ENCODE data around the gene DDX43. TPM values are rescaled to one million over a fixed set of nuclear protein-coding genes. Genes with fewer than 3 reads are reported as not detected.

DDX43 gene
- polyA plus RNA-seq, 1 of the 3 experiments (the other 2 are of a cell fraction) = not detected

DNA sequence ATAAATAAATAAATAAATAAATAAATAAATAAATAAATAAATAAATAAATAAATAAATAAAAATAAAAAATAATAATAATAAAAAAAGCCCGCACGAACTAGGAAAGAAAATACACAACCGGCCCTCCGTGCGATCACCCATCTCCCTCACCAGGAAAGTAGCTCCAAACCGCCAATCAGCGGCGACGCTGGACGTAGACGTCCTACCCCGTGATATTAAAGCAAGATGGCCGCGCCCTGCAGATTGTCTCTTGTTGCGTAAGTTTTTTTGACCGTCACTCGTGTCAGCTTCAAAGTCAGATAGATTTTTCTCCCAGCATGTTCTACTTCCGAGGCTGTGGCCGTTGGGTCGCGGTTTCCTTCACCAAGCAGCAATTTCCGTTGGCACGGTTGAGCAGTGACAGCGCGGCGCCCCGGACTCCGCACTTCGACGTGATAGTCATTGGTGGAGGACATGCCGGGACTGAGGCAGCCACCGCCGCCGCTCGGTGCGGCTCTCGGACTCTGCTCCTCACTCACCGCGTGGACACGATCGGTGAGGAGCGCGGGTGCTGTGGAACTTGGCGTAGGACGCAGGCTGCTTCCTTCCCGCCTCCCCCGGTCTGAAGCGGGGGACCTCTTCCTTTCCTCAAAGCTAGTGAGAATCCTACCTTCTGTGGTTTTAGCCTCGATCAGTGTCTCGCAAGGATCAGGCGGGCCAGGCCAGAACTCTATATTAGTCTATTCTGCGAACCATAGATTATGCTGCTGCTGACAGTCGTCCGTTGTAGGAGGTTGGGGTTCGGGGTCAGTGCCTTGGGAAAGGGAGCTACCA, 67.1 kb downstream of the DDX43 start, which contains the start of gene MTO1:
Gene MTO1, plus strand, starts transcription at position 201 of the 814 bp plus-strand sequence. Its CDS starts 118 bp downstream, at position 319.
- Histone ChIP-seq H3K9ac (peak within 1 kb of the TSS; percentile 95), H3F3A (replicated peaks; ENCODE audit: insufficient read depth) (peaks cover 7% of the 10 kb centered on the region), H3K27ac (ENCODE audit: low read depth in 2 of 2, low read length in 1 of 2) (peak within 1 kb of the TSS; percentile 84 to 94), H3K27me3 (ENCODE audit: insufficient read depth) (no peaks in the 10 kb centered on the region), H2AFZ (ENCODE audit: low read depth) (peak within 1 kb of the TSS; percentile 96), H3K4me1 (ENCODE audit: control insufficient read depth in 1 of 2, insufficient read depth in 2 of 2, low read depth in 1 of 2, low read length in 1 of 2) (no peaks in the 10 kb centered on the region; a peak in 1 of 4 replicates), H3K36me3 (replicated peaks in 1 of 2; ENCODE audit: control insufficient read depth in 1 of 2, insufficient read depth in 2 of 2, low read length in 1 of 2) (peaks cover 5 to 10% of the 10 kb centered on the region in 2 experiments), H3K9me2 (no peaks in the 10 kb centered on the region), H4K20me1 (ENCODE audit: insufficient read depth) (no peaks in the 10 kb centered on the region), H3K4me3 (ENCODE audit: low read depth in 2 of 2, low read length in 1 of 2) (peak within 1 kb of the TSS; percentile 82 to 99), H3K4me2 (peak within 1 kb of the TSS; percentile 87), H3K79me2 (ENCODE audit: insufficient read depth) (peaks cover 41% of the 10 kb centered on the region), H3K9me3 (no peaks in the 10 kb centered on the region)
- CTCF ChIA-PET = interaction anchor here (1.0 to 1.4 kb wide), 9 partner anchors 10 to 192 kb away, joined by 3 to 5 read pairs (median 4); partner anchors contain the start of gene SLC17A5
- TF ChIP-seq TAF1 (IDR thresholded peaks at IDR 0.05; ENCODE audit: borderline replicate concordance, low read depth, low read length) (peak; percentile 82), MXI1 (IDR thresholded peaks at IDR 0.05; ENCODE audit: low read depth, low read length) (peak; percentile 91), TCF12 (IDR thresholded peaks at IDR 0.05) (0 out of 2 replicates have a peak, but pooled peaks have one; percentile 11), NFIC (IDR thresholded peaks at IDR 0.05; ENCODE audit: borderline replicate concordance) (no peak), ELF1 (IDR thresholded peaks at IDR 0.05) (no peak), EZH2phosphoT487 (IDR thresholded peaks at IDR 0.05; ENCODE audit: borderline replicate concordance, low read depth) (no peak), POLR2AphosphoS5 (IDR thresholded peaks at IDR 0.05; ENCODE audit: low read depth, low read length) (peak; percentile 89), RAD21 (IDR thresholded peaks at IDR 0.05; ENCODE audit: low read length) (no peak), EP300 (IDR thresholded peaks at IDR 0.05; ENCODE audit: borderline replicate concordance in 1 of 2, low read depth in 1 of 2, low read length in 1 of 2) (no peak), YY1 (IDR thresholded peaks at IDR 0.05; ENCODE audit: low read depth) (peak; percentile 98), FOSL2 (IDR thresholded peaks at IDR 0.05; ENCODE audit: borderline replicate concordance, low read depth) (no peak), GABPA (IDR thresholded peaks at IDR 0.05; ENCODE audit: low read depth) (no peak), SIN3A (IDR thresholded peaks at IDR 0.05; ENCODE audit: borderline replicate concordance, low read depth, low read length) (peak; percentile 53; the same call in 1 of the 2 replicates)
- TF ChIP-seq, protein P1, sequence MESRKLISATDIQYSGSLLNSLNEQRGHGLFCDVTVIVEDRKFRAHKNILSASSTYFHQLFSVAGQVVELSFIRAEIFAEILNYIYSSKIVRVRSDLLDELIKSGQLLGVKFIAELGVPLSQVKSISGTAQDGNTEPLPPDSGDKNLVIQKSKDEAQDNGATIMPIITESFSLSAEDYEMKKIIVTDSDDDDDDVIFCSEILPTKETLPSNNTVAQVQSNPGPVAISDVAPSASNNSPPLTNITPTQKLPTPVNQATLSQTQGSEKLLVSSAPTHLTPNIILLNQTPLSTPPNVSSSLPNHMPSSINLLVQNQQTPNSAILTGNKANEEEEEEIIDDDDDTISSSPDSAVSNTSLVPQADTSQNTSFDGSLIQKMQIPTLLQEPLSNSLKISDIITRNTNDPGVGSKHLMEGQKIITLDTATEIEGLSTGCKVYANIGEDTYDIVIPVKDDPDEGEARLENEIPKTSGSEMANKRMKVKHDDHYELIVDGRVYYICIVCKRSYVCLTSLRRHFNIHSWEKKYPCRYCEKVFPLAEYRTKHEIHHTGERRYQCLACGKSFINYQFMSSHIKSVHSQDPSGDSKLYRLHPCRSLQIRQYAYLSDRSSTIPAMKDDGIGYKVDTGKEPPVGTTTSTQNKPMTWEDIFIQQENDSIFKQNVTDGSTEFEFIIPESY (IDR thresholded peaks at IDR 0.05; ENCODE audit: borderline replicate concordance, low read depth) = no peak
- TF ChIP-seq, protein P2, sequence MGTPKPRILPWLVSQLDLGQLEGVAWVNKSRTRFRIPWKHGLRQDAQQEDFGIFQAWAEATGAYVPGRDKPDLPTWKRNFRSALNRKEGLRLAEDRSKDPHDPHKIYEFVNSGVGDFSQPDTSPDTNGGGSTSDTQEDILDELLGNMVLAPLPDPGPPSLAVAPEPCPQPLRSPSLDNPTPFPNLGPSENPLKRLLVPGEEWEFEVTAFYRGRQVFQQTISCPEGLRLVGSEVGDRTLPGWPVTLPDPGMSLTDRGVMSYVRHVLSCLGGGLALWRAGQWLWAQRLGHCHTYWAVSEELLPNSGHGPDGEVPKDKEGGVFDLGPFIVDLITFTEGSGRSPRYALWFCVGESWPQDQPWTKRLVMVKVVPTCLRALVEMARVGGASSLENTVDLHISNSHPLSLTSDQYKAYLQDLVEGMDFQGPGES (IDR thresholded peaks at IDR 0.05; ENCODE audit: low read depth, low read length) = no peak
- TF ChIP-seq, protein P3, sequence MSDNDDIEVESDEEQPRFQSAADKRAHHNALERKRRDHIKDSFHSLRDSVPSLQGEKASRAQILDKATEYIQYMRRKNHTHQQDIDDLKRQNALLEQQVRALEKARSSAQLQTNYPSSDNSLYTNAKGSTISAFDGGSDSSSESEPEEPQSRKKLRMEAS (IDR thresholded peaks at IDR 0.05; ENCODE audit: low read depth) = peak; percentile 84
- TF ChIP-seq, protein P4, sequence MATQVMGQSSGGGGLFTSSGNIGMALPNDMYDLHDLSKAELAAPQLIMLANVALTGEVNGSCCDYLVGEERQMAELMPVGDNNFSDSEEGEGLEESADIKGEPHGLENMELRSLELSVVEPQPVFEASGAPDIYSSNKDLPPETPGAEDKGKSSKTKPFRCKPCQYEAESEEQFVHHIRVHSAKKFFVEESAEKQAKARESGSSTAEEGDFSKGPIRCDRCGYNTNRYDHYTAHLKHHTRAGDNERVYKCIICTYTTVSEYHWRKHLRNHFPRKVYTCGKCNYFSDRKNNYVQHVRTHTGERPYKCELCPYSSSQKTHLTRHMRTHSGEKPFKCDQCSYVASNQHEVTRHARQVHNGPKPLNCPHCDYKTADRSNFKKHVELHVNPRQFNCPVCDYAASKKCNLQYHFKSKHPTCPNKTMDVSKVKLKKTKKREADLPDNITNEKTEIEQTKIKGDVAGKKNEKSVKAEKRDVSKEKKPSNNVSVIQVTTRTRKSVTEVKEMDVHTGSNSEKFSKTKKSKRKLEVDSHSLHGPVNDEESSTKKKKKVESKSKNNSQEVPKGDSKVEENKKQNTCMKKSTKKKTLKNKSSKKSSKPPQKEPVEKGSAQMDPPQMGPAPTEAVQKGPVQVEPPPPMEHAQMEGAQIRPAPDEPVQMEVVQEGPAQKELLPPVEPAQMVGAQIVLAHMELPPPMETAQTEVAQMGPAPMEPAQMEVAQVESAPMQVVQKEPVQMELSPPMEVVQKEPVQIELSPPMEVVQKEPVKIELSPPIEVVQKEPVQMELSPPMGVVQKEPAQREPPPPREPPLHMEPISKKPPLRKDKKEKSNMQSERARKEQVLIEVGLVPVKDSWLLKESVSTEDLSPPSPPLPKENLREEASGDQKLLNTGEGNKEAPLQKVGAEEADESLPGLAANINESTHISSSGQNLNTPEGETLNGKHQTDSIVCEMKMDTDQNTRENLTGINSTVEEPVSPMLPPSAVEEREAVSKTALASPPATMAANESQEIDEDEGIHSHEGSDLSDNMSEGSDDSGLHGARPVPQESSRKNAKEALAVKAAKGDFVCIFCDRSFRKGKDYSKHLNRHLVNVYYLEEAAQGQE (IDR thresholded peaks at IDR 0.05; ENCODE audit: low read depth, low read length) = no peak
- TF ChIP-seq, protein P5, sequence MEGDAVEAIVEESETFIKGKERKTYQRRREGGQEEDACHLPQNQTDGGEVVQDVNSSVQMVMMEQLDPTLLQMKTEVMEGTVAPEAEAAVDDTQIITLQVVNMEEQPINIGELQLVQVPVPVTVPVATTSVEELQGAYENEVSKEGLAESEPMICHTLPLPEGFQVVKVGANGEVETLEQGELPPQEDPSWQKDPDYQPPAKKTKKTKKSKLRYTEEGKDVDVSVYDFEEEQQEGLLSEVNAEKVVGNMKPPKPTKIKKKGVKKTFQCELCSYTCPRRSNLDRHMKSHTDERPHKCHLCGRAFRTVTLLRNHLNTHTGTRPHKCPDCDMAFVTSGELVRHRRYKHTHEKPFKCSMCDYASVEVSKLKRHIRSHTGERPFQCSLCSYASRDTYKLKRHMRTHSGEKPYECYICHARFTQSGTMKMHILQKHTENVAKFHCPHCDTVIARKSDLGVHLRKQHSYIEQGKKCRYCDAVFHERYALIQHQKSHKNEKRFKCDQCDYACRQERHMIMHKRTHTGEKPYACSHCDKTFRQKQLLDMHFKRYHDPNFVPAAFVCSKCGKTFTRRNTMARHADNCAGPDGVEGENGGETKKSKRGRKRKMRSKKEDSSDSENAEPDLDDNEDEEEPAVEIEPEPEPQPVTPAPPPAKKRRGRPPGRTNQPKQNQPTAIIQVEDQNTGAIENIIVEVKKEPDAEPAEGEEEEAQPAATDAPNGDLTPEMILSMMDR (IDR thresholded peaks at IDR 0.05) = no peak
- 1% methylated on average over 29 of the region's 55 CpGs for WGBS (ENCODE audit: low lambda C conversion rate)
- POLR2A ChIA-PET = interaction anchor here (0.9 to 2.3 kb wide), 4 partner anchors 10 to 59 kb away, joined by 3 to 16 read pairs (median 4); partner anchors contain the start of genes CGAS and EEF1A1
- peak; percentile 87 for DNase-seq
